ENCODE measurements around the gene APBB1IP.

GRCh38 chr10:26467639-26468038 is 29.5 kb downstream of the APBB1IP start:
- TF ChIP-seq, protein P1, sequence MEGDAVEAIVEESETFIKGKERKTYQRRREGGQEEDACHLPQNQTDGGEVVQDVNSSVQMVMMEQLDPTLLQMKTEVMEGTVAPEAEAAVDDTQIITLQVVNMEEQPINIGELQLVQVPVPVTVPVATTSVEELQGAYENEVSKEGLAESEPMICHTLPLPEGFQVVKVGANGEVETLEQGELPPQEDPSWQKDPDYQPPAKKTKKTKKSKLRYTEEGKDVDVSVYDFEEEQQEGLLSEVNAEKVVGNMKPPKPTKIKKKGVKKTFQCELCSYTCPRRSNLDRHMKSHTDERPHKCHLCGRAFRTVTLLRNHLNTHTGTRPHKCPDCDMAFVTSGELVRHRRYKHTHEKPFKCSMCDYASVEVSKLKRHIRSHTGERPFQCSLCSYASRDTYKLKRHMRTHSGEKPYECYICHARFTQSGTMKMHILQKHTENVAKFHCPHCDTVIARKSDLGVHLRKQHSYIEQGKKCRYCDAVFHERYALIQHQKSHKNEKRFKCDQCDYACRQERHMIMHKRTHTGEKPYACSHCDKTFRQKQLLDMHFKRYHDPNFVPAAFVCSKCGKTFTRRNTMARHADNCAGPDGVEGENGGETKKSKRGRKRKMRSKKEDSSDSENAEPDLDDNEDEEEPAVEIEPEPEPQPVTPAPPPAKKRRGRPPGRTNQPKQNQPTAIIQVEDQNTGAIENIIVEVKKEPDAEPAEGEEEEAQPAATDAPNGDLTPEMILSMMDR (IDR thresholded peaks at IDR 0.05; ENCODE audit: insufficient read depth, low read length, poor library complexity, severe bottlenecking), result no peak
- TF ChIP-seq EZH2phosphoT487 (conservative IDR thresholded peaks at IDR 0.05; ENCODE audit: low read length), result no peak
